ENCODE measurements around the gene TEX30. TPM values are rescaled to one million over a fixed set of nuclear protein-coding genes. Genes with fewer than 3 reads are reported as not detected.

The TEX30 gene
- total and polyA plus RNA-seq, 2 of the 4 experiments (the other 2 are of a cell fraction): 8.1 to 10.4 TPM

DNA sequence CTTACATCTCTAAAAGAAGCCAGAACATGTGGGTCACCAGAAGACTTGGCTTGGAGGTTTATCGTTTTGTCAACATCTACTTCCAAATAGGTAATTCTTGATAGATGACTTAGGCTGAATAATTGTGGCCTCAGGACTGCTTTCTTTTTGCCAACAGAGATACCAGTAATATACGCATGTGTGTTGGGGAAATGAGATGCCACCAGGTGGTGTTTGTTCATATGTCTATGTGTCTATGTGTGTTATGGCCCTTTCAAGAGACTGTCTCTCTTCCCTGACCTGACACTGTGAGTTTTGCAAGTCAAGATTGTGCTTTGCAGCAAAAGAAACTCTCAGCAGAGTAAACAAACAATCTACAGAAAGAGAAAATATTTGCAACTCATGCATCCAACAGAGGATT lies 47.2 kb downstream of the TEX30 start:
- dilution Hi-C loops (cut with HindIII; ENCODE audit: low sequenced_read_pairs, unreplicated experiment): no loop called here
- Histone ChIP-seq H3K27me3 (ENCODE audit: control insufficient read depth, insufficient read depth, low read length) (peaks cover 6% of the 10 kb centered on the region; the same call in 1 of the 2 replicates), H4K20me1 (ENCODE audit: insufficient read depth, low read length) (no peaks in the 10 kb centered on the region), H4K5ac (ENCODE audit: low read depth, low read length) (no peak overlapping the region), H2BK15ac (ENCODE audit: low read depth, low read length) (no peak overlapping the region), H4K8ac (ENCODE audit: low read depth in 2 of 2, low read length in 2 of 2) (no peak overlapping the region), H3K4me2 (ENCODE audit: low read depth, low read length) (no peak overlapping the region), H2AK9ac (replicated peaks; ENCODE audit: low read depth, low read length, poor library complexity) (no peak overlapping the region), H2BK120ac (ENCODE audit: low read depth, low read length) (no peak overlapping the region), H2AFZ (replicated peaks; ENCODE audit: low read length, poor library complexity) (no peak overlapping the region), H3K4me3 (ENCODE audit: insufficient read depth, low read depth, low read length) (no peak overlapping the region), H3K9ac (ENCODE audit: low read depth, low read length) (no peak overlapping the region), H3K4me1 (ENCODE audit: control insufficient read depth, insufficient read depth, low read length) (no peaks in the 10 kb centered on the region), H3K18ac (ENCODE audit: low read depth, low read length) (no peak overlapping the region), H3K36me3 (ENCODE audit: control insufficient read depth, insufficient read depth, low read length) (no peaks in the 10 kb centered on the region), H3K4ac (ENCODE audit: low read depth, low read length) (no peak overlapping the region), H3K9me3 (ENCODE audit: control insufficient read depth, insufficient read depth, low read length) (no peaks in the 10 kb centered on the region), H3K23ac (ENCODE audit: low read depth, low read length) (no peak overlapping the region), H3K27ac (ENCODE audit: insufficient read depth, low read length) (no peak overlapping the region), H4K91ac (ENCODE audit: insufficient read depth, low read depth, low read length) (no peak overlapping the region), H3K79me1 (ENCODE audit: low read depth in 1 of 2, low read length in 2 of 2) (no peaks in the 10 kb centered on the region), H2AK5ac (ENCODE audit: low read depth, low read length) (no peak overlapping the region), H3K14ac (replicated peaks; ENCODE audit: low read depth, low read length) (no peak overlapping the region), H2BK5ac (ENCODE audit: low read depth, low read length, poor library complexity, severe bottlenecking) (no peak overlapping the region), H3K56ac (ENCODE audit: extremely low read depth, insufficient read depth, low read length) (no peak overlapping the region), H2BK20ac (ENCODE audit: low read depth, low read length) (no peak overlapping the region), H3K9me1 (ENCODE audit: insufficient read depth, low read length) (no peaks in the 10 kb centered on the region)
- TF ChIP-seq, protein P1, sequence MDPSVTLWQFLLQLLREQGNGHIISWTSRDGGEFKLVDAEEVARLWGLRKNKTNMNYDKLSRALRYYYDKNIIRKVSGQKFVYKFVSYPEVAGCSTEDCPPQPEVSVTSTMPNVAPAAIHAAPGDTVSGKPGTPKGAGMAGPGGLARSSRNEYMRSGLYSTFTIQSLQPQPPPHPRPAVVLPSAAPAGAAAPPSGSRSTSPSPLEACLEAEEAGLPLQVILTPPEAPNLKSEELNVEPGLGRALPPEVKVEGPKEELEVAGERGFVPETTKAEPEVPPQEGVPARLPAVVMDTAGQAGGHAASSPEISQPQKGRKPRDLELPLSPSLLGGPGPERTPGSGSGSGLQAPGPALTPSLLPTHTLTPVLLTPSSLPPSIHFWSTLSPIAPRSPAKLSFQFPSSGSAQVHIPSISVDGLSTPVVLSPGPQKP (IDR thresholded peaks at IDR 0.05; ENCODE audit: borderline replicate concordance, low read depth, low read length): no peak
- TF ChIP-seq RAD21 (IDR thresholded peaks at IDR 0.05; ENCODE audit: low read length) (no peak), MAZ (IDR thresholded peaks at IDR 0.05; ENCODE audit: borderline replicate concordance, low read depth, low read length) (no peak), NFE2L2 (IDR thresholded peaks at IDR 0.05; ENCODE audit: low read depth, low read length) (no peak), FOS (IDR thresholded peaks at IDR 0.05; ENCODE audit: low read depth, low read length) (no peak), BHLHE40 (IDR thresholded peaks at IDR 0.05; ENCODE audit: low read depth, low read length) (no peak), SMC3 (IDR thresholded peaks at IDR 0.05; ENCODE audit: low read depth, low read length) (no peak), RCOR1 (IDR thresholded peaks at IDR 0.05; ENCODE audit: insufficient replicate concordance, low read length) (no peak), MAFK (IDR thresholded peaks at IDR 0.05; ENCODE audit: low read depth, low read length) (no peak)
- TF ChIP-seq, protein P2, sequence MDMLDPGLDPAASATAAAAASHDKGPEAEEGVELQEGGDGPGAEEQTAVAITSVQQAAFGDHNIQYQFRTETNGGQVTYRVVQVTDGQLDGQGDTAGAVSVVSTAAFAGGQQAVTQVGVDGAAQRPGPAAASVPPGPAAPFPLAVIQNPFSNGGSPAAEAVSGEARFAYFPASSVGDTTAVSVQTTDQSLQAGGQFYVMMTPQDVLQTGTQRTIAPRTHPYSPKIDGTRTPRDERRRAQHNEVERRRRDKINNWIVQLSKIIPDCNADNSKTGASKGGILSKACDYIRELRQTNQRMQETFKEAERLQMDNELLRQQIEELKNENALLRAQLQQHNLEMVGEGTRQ (IDR thresholded peaks at IDR 0.05; ENCODE audit: low read depth, low read length): no peak
- TF ChIP-seq, protein P3, sequence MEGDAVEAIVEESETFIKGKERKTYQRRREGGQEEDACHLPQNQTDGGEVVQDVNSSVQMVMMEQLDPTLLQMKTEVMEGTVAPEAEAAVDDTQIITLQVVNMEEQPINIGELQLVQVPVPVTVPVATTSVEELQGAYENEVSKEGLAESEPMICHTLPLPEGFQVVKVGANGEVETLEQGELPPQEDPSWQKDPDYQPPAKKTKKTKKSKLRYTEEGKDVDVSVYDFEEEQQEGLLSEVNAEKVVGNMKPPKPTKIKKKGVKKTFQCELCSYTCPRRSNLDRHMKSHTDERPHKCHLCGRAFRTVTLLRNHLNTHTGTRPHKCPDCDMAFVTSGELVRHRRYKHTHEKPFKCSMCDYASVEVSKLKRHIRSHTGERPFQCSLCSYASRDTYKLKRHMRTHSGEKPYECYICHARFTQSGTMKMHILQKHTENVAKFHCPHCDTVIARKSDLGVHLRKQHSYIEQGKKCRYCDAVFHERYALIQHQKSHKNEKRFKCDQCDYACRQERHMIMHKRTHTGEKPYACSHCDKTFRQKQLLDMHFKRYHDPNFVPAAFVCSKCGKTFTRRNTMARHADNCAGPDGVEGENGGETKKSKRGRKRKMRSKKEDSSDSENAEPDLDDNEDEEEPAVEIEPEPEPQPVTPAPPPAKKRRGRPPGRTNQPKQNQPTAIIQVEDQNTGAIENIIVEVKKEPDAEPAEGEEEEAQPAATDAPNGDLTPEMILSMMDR (conservative IDR thresholded peaks at IDR 0.05; ENCODE audit: low read depth, low read length): no peak
- ChIA-PET POLR2A (ENCODE audit: unreplicated experiment) (no interaction called here), CTCF (interaction anchor here (1.6 kb wide), 1 partner anchor 10 kb away, joined by 3 read pairs; no protein-coding TSS in a partner anchor)
- in situ Hi-C loops (cut with MboI; ENCODE audit: low sequenced_read_pairs): no loop called here
- ATAC-seq (ENCODE audit: low read depth) (no peak), DNase-seq (no peak)
- BruUV-seq (replicated peaks): no TSS peak
- no CpG with 5 or more reads among the region's 2 CpGs for WGBS, 2 experiments (ENCODE audit: extremely low coverage in 2 of 2, insufficient read length in 1 of 2)
- intact Hi-C loops (cut with micrococcal nuclease): loop anchor here (5.0 kb wide), 1 partner anchor 129 kb away; the partner anchor contains the start of gene TPP2
